Measurements from ENCODE around the gene RNPEPL1.

The RNPEPL1 gene

GRCh38 chr2:240629968-240630770 lies 61.9 kb downstream of the RNPEPL1 start:
- DNase-seq: no peak

All from NCI-H345 (cell line).